GM19468 (cell line): ENCODE measurements around the gene GABRA4.

ENCODE experiments used
- ATAC-seq: cut with Tn5 transposase; IDR thresholded peaks from one replicate; pipeline ENCODE4 v1.9.1; 2021; ENCODE audit warnings: mild to moderate bottlenecking, moderate library complexity, moderate number of reproducible peaks; ENCODE audit not compliant: unreplicated experiment; ENCODE audit errors: extremely low read depth

The GABRA4 gene

GRCh38 chr4:46934726-46935125 lies 58.7 kb downstream of the GABRA4 start:
- ATAC-seq = no peak

- ATAC-seq = no peak
Measured at GRCh38 chr4:46933686-46934085, 59.7 kb downstream of the GABRA4 start.

GRCh38 chr4:46931981-46932380 lies 61.4 kb downstream of the GABRA4 start:
- peak; percentile 52 for ATAC-seq

- ATAC-seq = no peak
Measured at GRCh38 chr4:46930891-46931290, 62.5 kb downstream of the GABRA4 start.

- no peak for ATAC-seq
Measured at GRCh38 chr4:46927201-46927600, 66.2 kb downstream of the GABRA4 start.

- ATAC-seq = no peak
Measured at GRCh38 chr4:46924789-46925529, 68.4 kb downstream of the GABRA4 start.

GRCh38 chr4:46922205-46922604 lies 71.2 kb downstream of the GABRA4 start:
- ATAC-seq = no peak

- no peak for ATAC-seq
Measured at GRCh38 chr4:46909078-46909477, 84.3 kb downstream of the GABRA4 start, which contains the start of gene COX7B2. Gene COX7B2 (minus strand): TSS chr4:46909245. CDS start chr4:46735192, 174,053 bp downstream.

- ATAC-seq = no peak
Measured at GRCh38 chr4:46908148-46908547, 85.2 kb downstream of the GABRA4 start.

GRCh38 chr4:46900082-46900481 lies 93.3 kb downstream of the GABRA4 start:
- no peak for ATAC-seq

GRCh38 chr4:46894826-46895225 lies 98.6 kb downstream of the GABRA4 start:
- ATAC-seq = no peak

GRCh38 chr4:46890056-46890455 lies 103.3 kb downstream of the GABRA4 start:
- no peak for ATAC-seq

GRCh38 chr4:46889410-46889809 lies 104.0 kb downstream of the GABRA4 start:
- no peak for ATAC-seq

GRCh38 chr4:46886711-46887110 lies 106.7 kb downstream of the GABRA4 start:
- no peak for ATAC-seq

- ATAC-seq = no peak
Measured at GRCh38 chr4:46878641-46879040, 114.7 kb downstream of the GABRA4 start.

- no peak for ATAC-seq
Measured at GRCh38 chr4:46874811-46875210, 118.6 kb downstream of the GABRA4 start.

GRCh38 chr4:46870411-46870810 lies 123.0 kb downstream of the GABRA4 start:
- no peak for ATAC-seq
